A549 (cell line): ENCODE data around the gene BZW1. TPM values are rescaled to one million over a fixed set of nuclear protein-coding genes. Genes with fewer than 3 reads are reported as not detected.
A peak's percentile ranks its signal among the peaks of the same experiment; 100 is the strongest.

Experiments
- ATAC-seq, 2 experiments: fragments of 200-7000 bp in 1 of 2; fragments of >200 bp in 1 of 2; cut with Nextera tagmentation in 1 of 2; cut with Tn5 transposase in 1 of 2; 3 replicates each; pipeline versions ENCODE4 v1.8.0 to v1.9.1; 2018 to 2020; ENCODE audit warnings: mild to moderate bottlenecking in 1 of 2, moderate library complexity in 1 of 2
- CTCF ChIA-PET: fragments of 300-600 bp; sonication (Branson Sonifier 250); formaldehyde crosslinking; extraction: SDS; loops from one replicate; lab custom pipeline; 2021; ENCODE audit warnings: antibody characterized with exemption, inconsistent platforms; lab: Yijun Ruan, JAX
- POLR2A ChIA-PET: fragments of 350-600 bp; formaldehyde crosslinking; extraction: SDS; loops from one replicate; lab custom pipeline; 2021; ENCODE audit warnings: antibody characterized with exemption, inconsistent platforms; lab: Yijun Ruan, JAX
- DNase-seq, 2 experiments: peaks; one replicate each; pipeline versions ENCODE4 v3.0.0 to v3.0.0-alpha.2; 2011 to 2016; ENCODE audit warnings: low read depth in 1 of 2, low spot score in 1 of 2
- FAIRE-seq: peaks from 2 replicates; lab custom pipeline; 2011; peaks lifted over from hg19 to GRCh38; lab: Jason Lieb, UNC
- H3K27ac ChIP-seq, 2 experiments: fragments of >200 bp; sonication (Bioruptor Twin); formaldehyde crosslinking; 3 replicates each; pipeline ENCODE4 v1.5.1; 2016 to 2017
- H3K4me1 ChIP-seq: fragments of >200 bp; sonication (Bioruptor Twin); formaldehyde crosslinking; 3 replicates; pipeline ENCODE4 v1.6.1; 2016
- H3K4me2 ChIP-seq: fragments of >200 bp; sonication (Bioruptor Twin); formaldehyde crosslinking; 3 replicates; pipeline ENCODE4 v1.6.1; 2016
- H3K4me3 ChIP-seq: fragments of >200 bp; sonication (Bioruptor Twin); formaldehyde crosslinking; 3 replicates; pipeline ENCODE4 v1.5.1; 2016
- H3K9me3 ChIP-seq: fragments of >200 bp; sonication (Bioruptor Twin); formaldehyde crosslinking; 3 replicates; pipeline ENCODE4 v1.6.1; 2016
- CBX8 ChIP-seq: fragments of 200-600 bp; sonication (generic); IDR thresholded peaks from 2 replicates; pipeline ENCODE4 v1.6.1; 2016
- CHD2 ChIP-seq: fragments of 150-350 bp; IDR thresholded peaks from 2 replicates; pipeline ENCODE4 v1.6.1; 2014; ENCODE audit warnings: low read length; ENCODE audit not compliant: partially characterized antibody
- FOSB ChIP-seq: fragments of 250-450 bp; sonication (Bioruptor Pico); IDR thresholded peaks from 2 replicates; pipeline ENCODE4 v1.5.0; 2020; ENCODE audit warnings: mild to moderate bottlenecking, moderate library complexity
- FOSL2 ChIP-seq, 2 experiments: fragments of 450-650 bp in 1 of 2; fragments of >200 bp in 1 of 2; sonication (Bioruptor Twin) in 1 of 2; formaldehyde crosslinking; IDR thresholded peaks; 2 replicates each; pipeline versions ENCODE4 v1.5.0 to v1.6.1; 2016 to 2020; ENCODE audit warnings: mild to moderate bottlenecking in 1 of 2, moderate library complexity in 1 of 2
- GATA3 ChIP-seq: IDR thresholded peaks from 2 replicates; pipeline ENCODE4 v1.6.1; 2012; ENCODE audit warnings: borderline replicate concordance
- HDAC2 ChIP-seq: fragments of 200-600 bp; sonication (generic); IDR thresholded peaks from 2 replicates; pipeline ENCODE4 v1.6.1; 2016
- HOXB5 ChIP-seq: fragments of 250-450 bp; sonication (Bioruptor Pico); IDR thresholded peaks from 2 replicates; pipeline ENCODE4 v1.5.0; 2020; ENCODE audit warnings: mild to moderate bottlenecking, moderate library complexity
- JUNB ChIP-seq: fragments of >200 bp; sonication (Bioruptor Twin); formaldehyde crosslinking; IDR thresholded peaks from 2 replicates; pipeline ENCODE4 v1.6.1; 2016
- KDM5A ChIP-seq: fragments of 200-600 bp; sonication (generic); IDR thresholded peaks from 2 replicates; pipeline ENCODE4 v1.6.1; 2016; ENCODE audit warnings: antibody characterized with exemption, mild to moderate bottlenecking
- NFE2L2 ChIP-seq: fragments of 150-350 bp; conservative IDR thresholded peaks from 2 replicates; pipeline ENCODE4 v1.6.1; 2014; ENCODE audit warnings: low read length
- NR3C1 ChIP-seq: fragments of >200 bp; sonication (Bioruptor Twin); formaldehyde crosslinking; IDR thresholded peaks from 3 replicates; pipeline ENCODE4 v1.6.1; 2017
- PHF8 ChIP-seq: fragments of 200-600 bp; sonication (generic); IDR thresholded peaks from 2 replicates; pipeline ENCODE4 v1.6.1; 2016; ENCODE audit warnings: low read depth, mild to moderate bottlenecking, antibody characterized with exemption, moderate library complexity, borderline replicate concordance
- POLR2A ChIP-seq: IDR thresholded peaks from 2 replicates; pipeline ENCODE4 v1.6.1; 2012; ENCODE audit warnings: mild to moderate bottlenecking, low read length
- RNF2 ChIP-seq: fragments of 200-600 bp; sonication (generic); IDR thresholded peaks from 2 replicates; pipeline ENCODE4 v1.6.1; 2016; ENCODE audit warnings: low read depth, mild to moderate bottlenecking, antibody characterized with exemption, moderate library complexity, borderline replicate concordance
- SMC3 ChIP-seq: fragments of >200 bp; sonication (Bioruptor Twin); formaldehyde crosslinking; IDR thresholded peaks from 3 replicates; pipeline ENCODE4 v1.6.1; 2018; ENCODE audit warnings: inconsistent platforms
- SREBF2 ChIP-seq: fragments of 450-650 bp; IDR thresholded peaks from 2 replicates; pipeline ENCODE4 v1.6.1; 2014; ENCODE audit warnings: mild to moderate bottlenecking, moderate library complexity
- TFCP2L1 ChIP-seq: fragments of 250-450 bp; sonication (Bioruptor Pico); IDR thresholded peaks from 2 replicates; pipeline ENCODE4 v1.5.0; 2021; ENCODE audit warnings: mild to moderate bottlenecking
- ZNF302 ChIP-seq: fragments of 250-450 bp; sonication (Bioruptor Pico); IDR thresholded peaks from 2 replicates; pipeline ENCODE4 v1.9.0; 2021; ENCODE audit warnings: inconsistent platforms, mild to moderate bottlenecking, moderate library complexity
- ZSCAN20 ChIP-seq: fragments of 250-450 bp; sonication (Bioruptor Pico); IDR thresholded peaks from 2 replicates; pipeline ENCODE4 v1.8.0; 2022; ENCODE audit warnings: mild to moderate bottlenecking, moderate library complexity
- WGBS: methylation state at CpG from one replicate; pipeline ENCODE4 v1.1.6; 2017; ENCODE audit errors: missing lambda C conversion rate; 5-methylcytosine and 5-hydroxymethylcytosine counted together
- polyA plus RNA-seq, 4 experiments: library from polyadenylated mRNA; depleted of rRNA in 3 of 4; stranded (reverse); fragments of >200 nt; fragmentation: RNase III in 1 of 4; extraction: RNeasy Plus Mini Kit Qiagen cat#74134 plus additional on column Dnase treatment in 1 of 4; gene quantifications; 2 replicates in 3 of 4; 3 replicates in 1 of 4; pipeline ENCODE4 v1.2.3, GENCODE V29; 2011 to 2017
- TF ChIP-seq, protein P1 (sequence below): fragments of >200 bp; sonication (Bioruptor Twin); formaldehyde crosslinking; IDR thresholded peaks from 2 replicates; pipeline ENCODE4 v1.6.1; 2016
- TF ChIP-seq, protein P2 (sequence below): fragments of 200-600 bp; sonication (generic); IDR thresholded peaks from 2 replicates; pipeline ENCODE4 v1.6.1; 2016; ENCODE audit warnings: antibody characterized with exemption, mild to moderate bottlenecking, moderate library complexity
- TF ChIP-seq, protein P3 (sequence below): fragments of 250-450 bp; sonication (Bioruptor Pico); IDR thresholded peaks from 2 replicates; pipeline ENCODE4 v1.5.0; 2021; ENCODE audit warnings: mild to moderate bottlenecking, moderate library complexity, borderline replicate concordance
- TF ChIP-seq, protein P4 (sequence below): fragments of >200 bp; sonication (Bioruptor Twin); formaldehyde crosslinking; IDR thresholded peaks from 3 replicates; pipeline ENCODE4 v1.5.1; 2016
- TF ChIP-seq, protein P5 (sequence below): IDR thresholded peaks from 2 replicates; pipeline ENCODE4 v1.6.1; 2012
- TF ChIP-seq, protein P6 (sequence below): IDR thresholded peaks from 2 replicates; pipeline ENCODE4 v1.6.1; 2012

The BZW1 gene
- polyA plus RNA-seq, 2 of the 4 experiments (the other 2 are of a cell fraction) = 401 to 439 TPM

DNA sequence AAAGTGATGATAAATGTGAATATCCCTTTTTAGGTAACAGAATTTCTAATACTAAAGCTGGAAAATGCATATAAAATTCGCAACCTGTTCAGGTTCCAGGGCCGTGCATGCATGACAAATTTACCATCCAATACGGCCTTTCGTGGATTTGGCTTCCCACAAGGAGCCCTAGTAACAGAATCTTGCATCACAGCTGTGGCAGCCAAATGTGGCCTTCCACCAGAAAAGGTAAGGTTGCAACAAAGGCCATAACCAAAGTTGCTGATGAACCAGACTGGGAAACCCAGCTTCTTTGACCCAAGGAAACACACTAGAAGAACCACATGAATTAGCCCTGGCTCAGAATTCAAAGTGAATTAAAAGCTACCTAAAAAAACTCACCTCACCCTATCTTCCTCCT is 49.6 kb upstream of the BZW1 start:
- Histone ChIP-seq H3K4me3 (no peak overlapping the region), H3K9me3 (no peaks in the 10 kb centered on the region), H3K4me2 (no peak overlapping the region), H3K4me1 (peaks cover 80% of the 10 kb centered on the region), H3K27ac (peak overlapping the region in 1 of 2 experiments; percentile 64; a peak in 3 of 6 replicates)
- no peak for DNase-seq
- FAIRE-seq = no peak
- CTCF ChIA-PET = interaction anchor here (1.0 to 2.0 kb wide), 6 partner anchors 15 to 50 kb away, joined by 3 to 6 read pairs (median 4); no protein-coding TSS in a partner anchor
- TF ChIP-seq FOSB (CRISPR knock-in tag) (no peak), ZNF302 (CRISPR knock-in tag) (no peak), SMC3 (no peak), RNF2 (no peak), GATA3 (no peak), JUNB (no peak), HDAC2 (no peak), FOSL2 (IDR thresholded peaks at IDR 0.05) (no peak), FOSL2 (CRISPR knock-in tag; IDR thresholded peaks at IDR 0.05) (no peak), NR3C1 (no peak), PHF8 (no peak), KDM5A (no peak)
- TF ChIP-seq, protein P1, sequence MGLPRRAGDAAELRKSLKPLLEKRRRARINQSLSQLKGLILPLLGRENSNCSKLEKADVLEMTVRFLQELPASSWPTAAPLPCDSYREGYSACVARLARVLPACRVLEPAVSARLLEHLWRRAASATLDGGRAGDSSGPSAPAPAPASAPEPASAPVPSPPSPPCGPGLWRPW = no peak
- TF ChIP-seq, protein P2, sequence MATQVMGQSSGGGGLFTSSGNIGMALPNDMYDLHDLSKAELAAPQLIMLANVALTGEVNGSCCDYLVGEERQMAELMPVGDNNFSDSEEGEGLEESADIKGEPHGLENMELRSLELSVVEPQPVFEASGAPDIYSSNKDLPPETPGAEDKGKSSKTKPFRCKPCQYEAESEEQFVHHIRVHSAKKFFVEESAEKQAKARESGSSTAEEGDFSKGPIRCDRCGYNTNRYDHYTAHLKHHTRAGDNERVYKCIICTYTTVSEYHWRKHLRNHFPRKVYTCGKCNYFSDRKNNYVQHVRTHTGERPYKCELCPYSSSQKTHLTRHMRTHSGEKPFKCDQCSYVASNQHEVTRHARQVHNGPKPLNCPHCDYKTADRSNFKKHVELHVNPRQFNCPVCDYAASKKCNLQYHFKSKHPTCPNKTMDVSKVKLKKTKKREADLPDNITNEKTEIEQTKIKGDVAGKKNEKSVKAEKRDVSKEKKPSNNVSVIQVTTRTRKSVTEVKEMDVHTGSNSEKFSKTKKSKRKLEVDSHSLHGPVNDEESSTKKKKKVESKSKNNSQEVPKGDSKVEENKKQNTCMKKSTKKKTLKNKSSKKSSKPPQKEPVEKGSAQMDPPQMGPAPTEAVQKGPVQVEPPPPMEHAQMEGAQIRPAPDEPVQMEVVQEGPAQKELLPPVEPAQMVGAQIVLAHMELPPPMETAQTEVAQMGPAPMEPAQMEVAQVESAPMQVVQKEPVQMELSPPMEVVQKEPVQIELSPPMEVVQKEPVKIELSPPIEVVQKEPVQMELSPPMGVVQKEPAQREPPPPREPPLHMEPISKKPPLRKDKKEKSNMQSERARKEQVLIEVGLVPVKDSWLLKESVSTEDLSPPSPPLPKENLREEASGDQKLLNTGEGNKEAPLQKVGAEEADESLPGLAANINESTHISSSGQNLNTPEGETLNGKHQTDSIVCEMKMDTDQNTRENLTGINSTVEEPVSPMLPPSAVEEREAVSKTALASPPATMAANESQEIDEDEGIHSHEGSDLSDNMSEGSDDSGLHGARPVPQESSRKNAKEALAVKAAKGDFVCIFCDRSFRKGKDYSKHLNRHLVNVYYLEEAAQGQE = no peak
- TF ChIP-seq, protein P3, sequence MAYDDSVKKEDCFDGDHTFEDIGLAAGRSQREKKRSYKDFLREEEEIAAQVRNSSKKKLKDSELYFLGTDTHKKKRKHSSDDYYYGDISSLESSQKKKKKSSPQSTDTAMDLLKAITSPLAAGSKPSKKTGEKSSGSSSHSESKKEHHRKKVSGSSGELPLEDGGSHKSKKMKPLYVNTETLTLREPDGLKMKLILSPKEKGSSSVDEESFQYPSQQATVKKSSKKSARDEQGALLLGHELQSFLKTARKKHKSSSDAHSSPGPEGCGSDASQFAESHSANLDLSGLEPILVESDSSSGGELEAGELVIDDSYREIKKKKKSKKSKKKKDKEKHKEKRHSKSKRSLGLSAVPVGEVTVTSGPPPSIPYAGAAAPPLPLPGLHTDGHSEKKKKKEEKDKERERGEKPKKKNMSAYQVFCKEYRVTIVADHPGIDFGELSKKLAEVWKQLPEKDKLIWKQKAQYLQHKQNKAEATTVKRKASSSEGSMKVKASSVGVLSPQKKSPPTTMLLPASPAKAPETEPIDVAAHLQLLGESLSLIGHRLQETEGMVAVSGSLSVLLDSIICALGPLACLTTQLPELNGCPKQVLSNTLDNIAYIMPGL (CRISPR knock-in tag) = no peak
- 95% methylated on average over 4 of the region's 4 CpGs for WGBS
- no peak for ATAC-seq
- POLR2A ChIA-PET = interaction anchor here (1.0 kb wide), 1 partner anchor 48 kb away, joined by 3 read pairs; no protein-coding TSS in a partner anchor

DNA sequence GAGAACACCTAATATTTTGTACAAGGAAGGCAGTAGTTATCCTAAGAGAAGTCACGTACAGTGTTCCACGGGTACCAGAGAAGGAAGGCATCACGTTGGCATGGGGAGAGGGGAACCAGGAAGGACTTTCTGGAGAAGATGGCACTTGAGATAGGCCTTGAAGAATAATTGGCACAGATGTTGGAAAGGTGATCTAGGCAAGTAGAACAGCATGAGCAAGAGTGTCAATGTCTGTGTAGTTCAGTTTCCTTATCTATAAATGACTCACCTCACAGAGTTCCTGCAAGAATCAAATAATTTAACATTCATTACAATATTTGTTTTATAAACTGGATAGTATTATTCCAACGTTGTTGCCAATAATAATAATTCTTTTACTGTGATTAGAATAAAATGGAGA is 48.3 kb upstream of the BZW1 start:
- FAIRE-seq (no peak), ATAC-seq (no peak), DNase-seq (no peak)
- TF ChIP-seq, protein P3 (CRISPR knock-in tag) = no peak
- TF ChIP-seq SREBF2 = no peak
- TF ChIP-seq POLR2A = no peak
- TF ChIP-seq CHD2 = no peak
- no peak for TF ChIP-seq ZSCAN20 (CRISPR knock-in tag)
- no peak for TF ChIP-seq NR3C1
- TF ChIP-seq, protein P4, sequence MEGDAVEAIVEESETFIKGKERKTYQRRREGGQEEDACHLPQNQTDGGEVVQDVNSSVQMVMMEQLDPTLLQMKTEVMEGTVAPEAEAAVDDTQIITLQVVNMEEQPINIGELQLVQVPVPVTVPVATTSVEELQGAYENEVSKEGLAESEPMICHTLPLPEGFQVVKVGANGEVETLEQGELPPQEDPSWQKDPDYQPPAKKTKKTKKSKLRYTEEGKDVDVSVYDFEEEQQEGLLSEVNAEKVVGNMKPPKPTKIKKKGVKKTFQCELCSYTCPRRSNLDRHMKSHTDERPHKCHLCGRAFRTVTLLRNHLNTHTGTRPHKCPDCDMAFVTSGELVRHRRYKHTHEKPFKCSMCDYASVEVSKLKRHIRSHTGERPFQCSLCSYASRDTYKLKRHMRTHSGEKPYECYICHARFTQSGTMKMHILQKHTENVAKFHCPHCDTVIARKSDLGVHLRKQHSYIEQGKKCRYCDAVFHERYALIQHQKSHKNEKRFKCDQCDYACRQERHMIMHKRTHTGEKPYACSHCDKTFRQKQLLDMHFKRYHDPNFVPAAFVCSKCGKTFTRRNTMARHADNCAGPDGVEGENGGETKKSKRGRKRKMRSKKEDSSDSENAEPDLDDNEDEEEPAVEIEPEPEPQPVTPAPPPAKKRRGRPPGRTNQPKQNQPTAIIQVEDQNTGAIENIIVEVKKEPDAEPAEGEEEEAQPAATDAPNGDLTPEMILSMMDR = no peak
- TF ChIP-seq, protein P5, sequence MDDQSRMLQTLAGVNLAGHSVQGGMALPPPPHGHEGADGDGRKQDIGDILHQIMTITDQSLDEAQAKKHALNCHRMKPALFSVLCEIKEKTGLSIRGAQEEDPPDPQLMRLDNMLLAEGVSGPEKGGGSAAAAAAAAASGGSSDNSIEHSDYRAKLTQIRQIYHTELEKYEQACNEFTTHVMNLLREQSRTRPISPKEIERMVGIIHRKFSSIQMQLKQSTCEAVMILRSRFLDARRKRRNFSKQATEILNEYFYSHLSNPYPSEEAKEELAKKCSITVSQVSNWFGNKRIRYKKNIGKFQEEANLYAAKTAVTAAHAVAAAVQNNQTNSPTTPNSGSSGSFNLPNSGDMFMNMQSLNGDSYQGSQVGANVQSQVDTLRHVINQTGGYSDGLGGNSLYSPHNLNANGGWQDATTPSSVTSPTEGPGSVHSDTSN = no peak
- TF ChIP-seq CBX8 = no peak
- TF ChIP-seq TFCP2L1 = no peak
- TF ChIP-seq HOXB5 (CRISPR knock-in tag) = no peak
- TF ChIP-seq, protein P6, sequence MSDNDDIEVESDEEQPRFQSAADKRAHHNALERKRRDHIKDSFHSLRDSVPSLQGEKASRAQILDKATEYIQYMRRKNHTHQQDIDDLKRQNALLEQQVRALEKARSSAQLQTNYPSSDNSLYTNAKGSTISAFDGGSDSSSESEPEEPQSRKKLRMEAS = no peak
- TF ChIP-seq HDAC2 = no peak
- no peak for TF ChIP-seq RNF2
- TF ChIP-seq NFE2L2 = no peak
- Histone ChIP-seq H3K4me2 (peak overlapping the region; percentile 41), H3K27ac (peak overlapping the region; percentile 85 to 88), H3K4me1 (peaks cover 74% of the 10 kb centered on the region), H3K9me3 (no peaks in the 10 kb centered on the region), H3K4me3 (no peak overlapping the region)
- WGBS = 54% methylated on average over 4 of the region's 4 CpGs
- POLR2A ChIA-PET = interaction anchor here (0.6 kb wide), 1 partner anchor 24 kb away, joined by 3 read pairs; no protein-coding TSS in a partner anchor
- CTCF ChIA-PET = no interaction called here
